HG03521 (cell line): ENCODE results near the gene DSC2.
"Not testable (repeated sequence)": the region's sequence is repeated elsewhere in the genome, so short reads cannot be mapped to it uniquely, and the experiment has no call there.

Source experiments
- ATAC-seq: cut with Tn5 transposase; IDR thresholded peaks from one replicate; pipeline ENCODE4 v1.9.1; 2021; ENCODE audit warnings: mild to moderate bottlenecking, moderate library complexity; ENCODE audit not compliant: unreplicated experiment

The DSC2 gene

DNA sequence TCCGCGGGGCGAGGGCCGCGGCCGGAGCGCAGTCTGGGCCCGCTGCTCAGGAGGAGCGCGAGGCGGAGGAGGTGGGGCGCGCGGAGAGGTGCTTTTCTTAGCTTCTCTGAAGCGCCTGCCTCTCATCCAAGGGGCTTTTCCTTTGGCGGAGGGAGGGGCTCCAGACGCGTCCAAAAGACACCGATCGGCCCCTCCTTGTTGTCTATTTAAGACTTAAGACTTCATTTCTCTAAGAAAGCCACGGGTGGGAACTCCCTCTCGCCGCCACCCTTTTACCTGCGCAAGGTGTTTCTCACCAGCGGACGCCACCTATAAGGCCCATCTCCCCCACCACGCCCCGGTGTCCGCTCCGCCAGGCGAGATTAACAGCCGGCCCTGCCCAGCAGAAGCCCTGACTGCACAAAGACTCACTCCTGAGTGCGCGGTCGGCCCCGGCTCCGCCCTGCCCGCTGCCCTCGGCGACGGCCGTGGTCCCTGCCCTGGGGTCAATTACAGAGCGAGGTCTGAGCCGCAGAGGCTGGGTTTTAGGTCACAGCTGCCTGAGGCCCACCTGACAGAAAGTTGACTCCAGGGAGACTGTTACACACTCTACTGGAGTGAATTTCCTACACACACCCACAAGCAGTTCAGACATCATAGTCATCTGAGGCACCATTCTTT is at the start of gene DSC2:
Gene DSC2 (minus strand): TSS at position 397 of the 660 bp plus-strand sequence. CDS start 450 bp downstream, outside the sequence.
- no peak for ATAC-seq

GRCh38 chr18:31149351-31149750 is 47.1 kb upstream of the DSC2 start:
- no peak for ATAC-seq

DNA sequence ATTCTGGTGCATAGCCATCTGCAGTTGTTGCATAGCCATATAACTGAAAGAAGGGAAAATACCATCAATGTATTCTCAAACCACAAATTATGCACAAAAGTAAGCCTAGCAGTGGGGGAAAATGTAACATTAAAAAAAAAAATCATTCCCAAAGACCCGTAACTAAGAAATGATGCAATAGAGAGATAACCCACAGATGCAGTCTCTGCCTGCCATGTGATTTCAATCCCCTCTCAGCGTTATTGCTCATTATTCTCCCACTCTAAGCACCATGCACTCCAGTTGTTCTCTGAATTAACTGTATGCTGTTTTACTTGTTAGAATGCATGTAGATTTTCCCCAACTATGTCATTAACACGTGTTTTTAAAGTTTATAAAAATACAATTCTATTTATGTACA is 46.4 kb upstream of the DSC2 start:
- no peak for ATAC-seq

DNA sequence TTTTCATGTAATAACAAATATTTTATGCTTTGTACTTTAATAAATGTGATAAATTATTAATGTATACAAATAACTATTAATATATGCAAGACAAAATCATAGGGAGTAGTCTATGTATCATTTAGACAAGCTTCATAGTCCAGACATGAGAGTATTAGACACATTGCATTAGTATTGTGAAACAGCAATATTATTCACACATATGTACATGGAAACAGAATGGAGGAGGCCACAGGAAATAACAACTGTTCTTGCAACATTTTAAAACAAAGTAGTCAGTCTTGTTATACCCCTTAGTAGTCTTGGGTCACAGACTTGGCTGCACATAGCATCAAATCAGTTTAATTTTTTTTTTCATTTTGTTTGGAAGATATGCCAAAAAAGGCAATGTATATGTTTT is 44.6 kb upstream of the DSC2 start:
- ATAC-seq = no peak

DNA sequence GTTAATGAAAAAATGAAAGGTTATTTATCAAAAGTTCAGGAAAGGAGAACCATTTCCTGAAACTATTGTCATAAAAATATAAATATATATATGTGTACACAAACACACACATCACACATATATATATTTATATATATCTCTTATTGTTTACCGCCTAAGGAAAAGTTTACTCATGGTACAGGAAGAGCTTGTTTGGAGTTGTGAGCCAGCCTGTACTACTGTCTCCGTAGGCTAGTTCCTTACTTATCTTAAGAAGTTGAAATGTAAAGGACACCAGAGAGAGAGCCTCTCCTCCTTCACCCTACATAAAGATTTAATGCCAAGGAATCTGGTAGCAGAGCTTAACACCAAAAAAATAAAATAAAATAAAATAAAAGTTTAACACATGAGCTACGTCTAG is 40.8 kb upstream of the DSC2 start:
- ATAC-seq = no peak

DNA sequence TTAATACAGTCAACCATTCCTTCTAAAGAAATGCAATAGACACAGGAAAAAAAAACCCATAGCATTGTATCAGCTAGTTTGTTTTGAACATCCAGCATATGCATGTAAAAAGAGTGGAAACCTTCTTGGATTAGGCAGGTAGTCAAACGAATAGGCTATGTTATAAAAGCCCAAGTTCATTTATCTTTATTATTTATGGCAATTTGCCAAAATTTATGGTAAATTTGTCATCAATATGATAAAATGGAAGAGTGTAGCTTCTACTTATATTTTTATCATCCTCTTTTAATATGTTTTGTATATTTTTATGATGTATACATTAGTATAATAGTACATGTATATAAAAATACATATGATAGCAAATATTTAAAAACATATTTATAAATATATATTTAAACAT is 36.5 kb upstream of the DSC2 start:
- ATAC-seq = no peak

GRCh38 chr18:31134988-31135529 is 32.8 kb upstream of the DSC2 start:
- ATAC-seq = no peak

DNA sequence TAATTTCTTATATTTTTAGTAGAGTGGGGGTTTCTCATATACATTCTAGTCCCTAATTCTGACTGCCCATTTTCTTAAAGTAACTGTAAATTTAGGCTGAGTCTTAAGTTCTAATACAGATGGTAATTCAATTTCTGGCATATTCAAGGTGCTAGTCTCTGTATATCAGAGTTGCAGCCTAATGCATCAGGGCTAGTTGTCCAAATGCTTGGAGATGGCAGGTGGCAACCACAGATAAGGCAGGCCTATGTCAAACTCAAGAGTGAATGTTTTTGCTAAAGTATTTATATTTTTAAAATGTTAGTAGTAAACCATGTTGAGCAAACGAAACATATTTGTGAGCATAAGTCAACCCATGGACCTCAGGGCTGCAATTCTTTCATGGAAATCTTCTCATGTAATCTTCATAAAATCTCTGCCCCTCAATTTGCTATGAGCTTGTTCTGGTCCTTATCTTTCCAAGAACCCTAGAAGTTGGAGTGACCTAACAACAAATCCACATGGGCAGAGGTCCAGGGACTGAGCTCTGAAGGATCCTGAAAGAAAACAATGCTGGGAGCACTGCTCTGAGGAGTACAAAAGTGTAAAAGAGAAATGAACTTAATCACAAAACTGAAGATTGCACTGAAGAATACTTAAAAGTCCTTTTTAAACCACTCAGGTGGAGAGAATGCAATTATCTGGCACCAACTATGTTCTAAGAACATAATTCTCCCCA is 27.3 kb upstream of the DSC2 start:
- no peak for ATAC-seq

DNA sequence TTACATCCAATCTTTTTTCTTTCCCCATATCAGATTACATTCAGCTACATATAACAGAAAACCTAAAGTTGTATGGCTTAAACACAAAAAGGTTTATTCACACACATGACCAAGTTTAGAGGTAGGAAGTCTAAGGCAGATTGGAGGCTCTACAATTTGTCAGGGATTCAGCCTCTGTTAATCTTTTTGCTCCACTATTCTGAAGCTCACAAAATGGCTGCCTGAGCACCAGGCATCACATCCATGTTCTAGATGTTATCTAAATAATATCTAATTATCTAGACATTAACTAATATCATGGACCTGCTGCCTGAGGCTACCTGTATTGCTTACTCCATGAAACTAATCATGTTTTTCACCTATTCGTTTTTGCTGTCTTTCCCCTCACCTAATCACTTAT is 23.7 kb upstream of the DSC2 start:
- ATAC-seq = no peak

- not testable (repeated sequence) for ATAC-seq
Observed at GRCh38 chr18:31123125-31123524, 20.9 kb upstream of the DSC2 start.

DNA sequence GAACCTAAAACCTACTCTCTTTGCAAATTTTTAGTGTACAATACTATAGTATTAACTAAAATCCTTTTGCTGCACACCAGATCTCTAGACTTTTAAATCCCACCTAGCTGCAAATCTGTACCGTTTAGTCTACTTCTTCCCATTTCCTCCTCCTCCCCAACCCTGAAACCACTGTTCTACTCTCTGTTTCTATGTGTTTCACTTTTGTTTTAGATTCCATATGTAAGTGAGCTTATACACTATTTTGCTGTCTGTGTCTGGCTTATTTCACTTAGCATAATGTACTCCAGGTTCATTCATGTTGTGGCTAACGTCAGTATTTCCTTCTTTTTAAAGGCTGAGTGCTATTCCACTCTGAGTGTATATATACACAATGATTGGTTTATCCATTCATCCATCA is 18.4 kb upstream of the DSC2 start:
- no peak for ATAC-seq

- no peak for ATAC-seq
Observed at GRCh38 chr18:31116853-31117595, 14.8 kb upstream of the DSC2 start.

- ATAC-seq = no peak
Observed at GRCh38 chr18:31112804-31113203, 10.6 kb upstream of the DSC2 start.

DNA sequence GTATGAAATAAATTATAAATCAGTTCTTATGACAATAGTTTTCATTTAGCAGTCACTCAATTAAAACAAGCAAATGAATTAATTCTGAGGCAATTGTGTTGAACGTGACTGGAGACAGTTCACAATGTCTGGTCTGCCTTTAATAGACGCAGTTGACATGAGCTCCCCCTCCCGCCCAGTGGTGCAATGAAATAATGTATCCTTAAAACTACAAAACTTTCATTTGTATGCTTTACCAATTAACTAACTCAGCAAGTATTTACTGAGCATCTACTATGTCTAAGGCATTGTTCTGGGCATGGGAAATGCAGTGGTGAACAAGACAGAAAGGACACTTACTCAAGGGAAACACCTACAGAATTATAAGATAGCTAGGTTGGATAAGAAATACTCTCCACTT is 3.5 kb upstream of the DSC2 start:
- ATAC-seq = no peak

DNA sequence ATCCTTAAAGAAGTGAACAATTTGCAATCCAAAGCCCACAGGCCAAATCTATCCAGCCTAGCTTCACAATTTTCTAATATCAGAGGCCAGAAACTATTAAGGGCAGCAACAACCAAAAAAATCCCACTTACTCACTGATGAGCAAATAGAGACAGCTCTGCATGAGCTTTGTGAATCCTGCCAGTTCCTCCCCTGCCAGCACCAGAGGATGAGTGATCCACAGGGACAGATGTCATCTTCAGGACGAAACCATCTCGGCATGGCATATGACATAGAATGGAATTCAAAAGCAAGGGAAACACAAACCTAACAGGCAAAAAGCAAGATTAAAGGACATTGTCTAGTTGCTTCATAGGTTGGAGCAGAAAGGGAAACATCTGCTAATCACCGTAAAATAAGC is 2.2 kb upstream of the DSC2 start:
- ATAC-seq = no peak

DNA sequence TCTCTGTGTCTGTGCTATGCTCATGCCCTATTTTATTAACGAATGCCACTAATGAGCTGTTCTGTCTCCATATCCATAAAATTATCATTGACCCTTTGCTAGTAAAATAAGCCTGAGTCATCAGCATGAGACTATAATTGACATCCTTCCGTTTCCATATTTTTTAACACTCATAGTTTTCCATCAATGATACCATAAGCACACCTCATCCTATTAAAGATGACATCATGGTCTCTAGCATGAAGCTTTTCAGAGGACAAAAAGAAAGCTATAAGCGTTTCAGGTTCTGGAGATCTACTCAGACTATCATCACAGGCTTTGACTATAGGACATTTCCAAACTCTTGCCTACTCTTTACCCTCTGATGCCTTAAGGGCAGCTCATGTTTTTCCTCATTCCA is 1.2 kb upstream of the DSC2 start:
- ATAC-seq = no peak

GRCh38 chr18:31102941-31103340 is 720 bp upstream of the DSC2 start:
- ATAC-seq = no peak

GRCh38 chr18:31101183-31102024 is 817 bp downstream of the DSC2 start:
- ATAC-seq = no peak

- ATAC-seq = no peak
Observed at GRCh38 chr18:31100436-31101182, 1.6 kb downstream of the DSC2 start.
